ENCODE data around the gene LRRC56. TPM values are rescaled to one million over a fixed set of nuclear protein-coding genes. Genes with fewer than 3 reads are reported as not detected.

LRRC56 gene
- total RNA-seq, 1 experiment from 2014 or later = 3.4 TPM

GRCh38 chr11:504053-504993 is 33.0 kb upstream of the LRRC56 start:
- no peak for ATAC-seq
- DNase-seq (ENCODE audit: low spot score) = no peak
- Mint-ChIP-seq H3K27ac (no peak overlapping the region), H3K27me3 (ENCODE audit: low read depth) (no peaks in the 10 kb centered on the region; the same call in 1 of the 2 replicates), H3K4me1 (peaks cover 12% of the 10 kb centered on the region), H3K9me3 (no peaks in the 10 kb centered on the region), H3K4me3 (peak overlapping the region; percentile 93), H3K36me3 (peaks cover 12% of the 10 kb centered on the region)
- ChIA-PET CTCF (interaction anchor here (1.0 to 1.6 kb wide), 2 partner anchors 55 to 254 kb away, joined by 3 to 4 read pairs; partner anchors contain the start of gene PTDSS2), POLR2A (no interaction called here)
- TF ChIP-seq TCF7 (CRISPR knock-in tag; IDR thresholded peaks at IDR 0.05; ENCODE audit: low read depth) = no peak
- TF ChIP-seq ZNF396 (CRISPR knock-in tag; IDR thresholded peaks at IDR 0.05; ENCODE audit: borderline replicate concordance) = no peak
- TF ChIP-seq NR1H2 (CRISPR knock-in tag; IDR thresholded peaks at IDR 0.05) = no peak
- TF ChIP-seq, protein P1, sequence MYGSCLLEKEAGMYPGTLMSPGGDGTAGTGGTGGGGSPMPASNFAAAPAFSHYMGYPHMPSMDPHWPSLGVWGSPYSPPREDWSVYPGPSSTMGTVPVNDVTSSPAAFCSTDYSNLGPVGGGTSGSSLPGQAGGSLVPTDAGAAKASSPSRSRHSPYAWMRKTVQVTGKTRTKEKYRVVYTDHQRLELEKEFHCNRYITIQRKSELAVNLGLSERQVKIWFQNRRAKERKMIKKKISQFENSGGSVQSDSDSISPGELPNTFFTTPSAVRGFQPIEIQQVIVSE (CRISPR knock-in tag; IDR thresholded peaks at IDR 0.05; ENCODE audit: borderline replicate concordance) = no peak
- no peak for TF ChIP-seq ZNF671 (CRISPR knock-in tag; IDR thresholded peaks at IDR 0.05)
- TF ChIP-seq, protein P2, sequence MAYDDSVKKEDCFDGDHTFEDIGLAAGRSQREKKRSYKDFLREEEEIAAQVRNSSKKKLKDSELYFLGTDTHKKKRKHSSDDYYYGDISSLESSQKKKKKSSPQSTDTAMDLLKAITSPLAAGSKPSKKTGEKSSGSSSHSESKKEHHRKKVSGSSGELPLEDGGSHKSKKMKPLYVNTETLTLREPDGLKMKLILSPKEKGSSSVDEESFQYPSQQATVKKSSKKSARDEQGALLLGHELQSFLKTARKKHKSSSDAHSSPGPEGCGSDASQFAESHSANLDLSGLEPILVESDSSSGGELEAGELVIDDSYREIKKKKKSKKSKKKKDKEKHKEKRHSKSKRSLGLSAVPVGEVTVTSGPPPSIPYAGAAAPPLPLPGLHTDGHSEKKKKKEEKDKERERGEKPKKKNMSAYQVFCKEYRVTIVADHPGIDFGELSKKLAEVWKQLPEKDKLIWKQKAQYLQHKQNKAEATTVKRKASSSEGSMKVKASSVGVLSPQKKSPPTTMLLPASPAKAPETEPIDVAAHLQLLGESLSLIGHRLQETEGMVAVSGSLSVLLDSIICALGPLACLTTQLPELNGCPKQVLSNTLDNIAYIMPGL (CRISPR knock-in tag; IDR thresholded peaks at IDR 0.05) = no peak
- TF ChIP-seq, protein P3, sequence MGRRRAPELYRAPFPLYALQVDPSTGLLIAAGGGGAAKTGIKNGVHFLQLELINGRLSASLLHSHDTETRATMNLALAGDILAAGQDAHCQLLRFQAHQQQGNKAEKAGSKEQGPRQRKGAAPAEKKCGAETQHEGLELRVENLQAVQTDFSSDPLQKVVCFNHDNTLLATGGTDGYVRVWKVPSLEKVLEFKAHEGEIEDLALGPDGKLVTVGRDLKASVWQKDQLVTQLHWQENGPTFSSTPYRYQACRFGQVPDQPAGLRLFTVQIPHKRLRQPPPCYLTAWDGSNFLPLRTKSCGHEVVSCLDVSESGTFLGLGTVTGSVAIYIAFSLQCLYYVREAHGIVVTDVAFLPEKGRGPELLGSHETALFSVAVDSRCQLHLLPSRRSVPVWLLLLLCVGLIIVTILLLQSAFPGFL (CRISPR knock-in tag; IDR thresholded peaks at IDR 0.05; ENCODE audit: borderline replicate concordance) = no peak

DNA sequence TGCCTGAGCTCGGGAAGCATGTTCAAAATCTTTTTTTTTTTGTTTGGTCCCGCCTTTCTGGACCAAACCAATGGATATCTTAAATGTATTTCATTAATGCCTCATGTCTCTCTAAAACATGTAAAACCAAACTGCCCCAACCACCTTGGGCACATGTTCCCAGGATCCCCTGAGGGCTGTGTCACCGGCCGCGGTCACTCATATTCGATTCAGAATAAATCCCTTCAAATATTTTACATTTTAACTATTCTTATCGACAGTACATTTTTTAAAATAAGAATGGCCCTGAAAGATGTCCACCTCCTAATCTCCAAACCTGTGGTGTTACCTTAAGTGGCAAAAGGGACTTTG is 32.4 kb upstream of the LRRC56 start:
- Mint-ChIP-seq H3K27ac (no peak overlapping the region), H3K27me3 (ENCODE audit: low read depth) (no peaks in the 10 kb centered on the region; the same call in 1 of the 2 replicates), H3K4me1 (peaks cover 12% of the 10 kb centered on the region), H3K36me3 (peaks cover 13% of the 10 kb centered on the region), H3K4me3 (peak overlapping the region; percentile 93), H3K9me3 (no peaks in the 10 kb centered on the region)
- TF ChIP-seq ZNF416 (CRISPR knock-in tag; IDR thresholded peaks at IDR 0.05) (no peak), SMAD4 (CRISPR knock-in tag; IDR thresholded peaks at IDR 0.05) (no peak)
- ChIA-PET CTCF (interaction anchor here (1.0 to 2.1 kb wide), 3 partner anchors 14 to 254 kb away, joined by 3 to 17 read pairs (median 4); partner anchors contain the start of gene PTDSS2), POLR2A (interaction anchor here (0.6 kb wide), 1 partner anchor 8 kb away, joined by 3 read pairs; no protein-coding TSS in a partner anchor)
- no peak for DNase-seq (ENCODE audit: low spot score)
- no peak for ATAC-seq

GRCh38 chr11:506238-506994 is 30.9 kb upstream of the LRRC56 start:
- Mint-ChIP-seq H3K9me3 (no peaks in the 10 kb centered on the region), H3K4me3 (peak overlapping the region; percentile 93), H3K4me1 (peaks cover 12% of the 10 kb centered on the region), H3K27ac (peak overlapping the region; percentile 99), H3K27me3 (ENCODE audit: low read depth) (no peaks in the 10 kb centered on the region; the same call in 1 of the 2 replicates), H3K36me3 (peaks cover 6% of the 10 kb centered on the region; the same call in 1 of the 2 replicates)
- POLR2A ChIA-PET = interaction anchor here (0.5 to 1.2 kb wide), 6 partner anchors 13 to 111 kb away, joined by 3 to 5 read pairs (median 4); partner anchors contain the start of gene PTDSS2
- CTCF ChIA-PET = interaction anchor here (0.6 to 2.1 kb wide), 8 partner anchors 8 to 277 kb away, joined by 3 to 17 read pairs (median 4); partner anchors contain the start of genes HRAS and PTDSS2
- ATAC-seq = peak; percentile 75
- peak; percentile 98 for DNase-seq (ENCODE audit: low spot score)
- TF ChIP-seq, protein P4, sequence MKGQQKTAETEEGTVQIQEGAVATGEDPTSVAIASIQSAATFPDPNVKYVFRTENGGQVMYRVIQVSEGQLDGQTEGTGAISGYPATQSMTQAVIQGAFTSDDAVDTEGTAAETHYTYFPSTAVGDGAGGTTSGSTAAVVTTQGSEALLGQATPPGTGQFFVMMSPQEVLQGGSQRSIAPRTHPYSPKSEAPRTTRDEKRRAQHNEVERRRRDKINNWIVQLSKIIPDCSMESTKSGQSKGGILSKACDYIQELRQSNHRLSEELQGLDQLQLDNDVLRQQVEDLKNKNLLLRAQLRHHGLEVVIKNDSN (CRISPR knock-in tag; IDR thresholded peaks at IDR 0.05) = peak; percentile 88
- TF ChIP-seq ERG (CRISPR knock-in tag; IDR thresholded peaks at IDR 0.05) (0 out of 2 replicates have a peak, but pooled peaks have one; percentile 23), ZNF671 (CRISPR knock-in tag; IDR thresholded peaks at IDR 0.05) (no peak), ZBTB43 (CRISPR knock-in tag; IDR thresholded peaks at IDR 0.05) (peak; percentile 50; the same call in 1 of the 2 replicates), ATF3 (CRISPR knock-in tag; conservative IDR thresholded peaks at IDR 0.05) (no peak), SP1 (CRISPR knock-in tag; conservative IDR thresholded peaks at IDR 0.05) (peak; percentile 98), CREM (CRISPR knock-in tag; IDR thresholded peaks at IDR 0.05) (peak; percentile 98)
- TF ChIP-seq, protein P5, sequence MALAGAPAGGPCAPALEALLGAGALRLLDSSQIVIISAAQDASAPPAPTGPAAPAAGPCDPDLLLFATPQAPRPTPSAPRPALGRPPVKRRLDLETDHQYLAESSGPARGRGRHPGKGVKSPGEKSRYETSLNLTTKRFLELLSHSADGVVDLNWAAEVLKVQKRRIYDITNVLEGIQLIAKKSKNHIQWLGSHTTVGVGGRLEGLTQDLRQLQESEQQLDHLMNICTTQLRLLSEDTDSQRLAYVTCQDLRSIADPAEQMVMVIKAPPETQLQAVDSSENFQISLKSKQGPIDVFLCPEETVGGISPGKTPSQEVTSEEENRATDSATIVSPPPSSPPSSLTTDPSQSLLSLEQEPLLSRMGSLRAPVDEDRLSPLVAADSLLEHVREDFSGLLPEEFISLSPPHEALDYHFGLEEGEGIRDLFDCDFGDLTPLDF (CRISPR knock-in tag; IDR thresholded peaks at IDR 0.05) = no peak
- TF ChIP-seq, protein P6, sequence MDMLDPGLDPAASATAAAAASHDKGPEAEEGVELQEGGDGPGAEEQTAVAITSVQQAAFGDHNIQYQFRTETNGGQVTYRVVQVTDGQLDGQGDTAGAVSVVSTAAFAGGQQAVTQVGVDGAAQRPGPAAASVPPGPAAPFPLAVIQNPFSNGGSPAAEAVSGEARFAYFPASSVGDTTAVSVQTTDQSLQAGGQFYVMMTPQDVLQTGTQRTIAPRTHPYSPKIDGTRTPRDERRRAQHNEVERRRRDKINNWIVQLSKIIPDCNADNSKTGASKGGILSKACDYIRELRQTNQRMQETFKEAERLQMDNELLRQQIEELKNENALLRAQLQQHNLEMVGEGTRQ (CRISPR knock-in tag; IDR thresholded peaks at IDR 0.05) = peak; percentile 90
